K562 (cell line): ENCODE results near the gene LACTB. TPM values are rescaled to one million over a fixed set of nuclear protein-coding genes. Genes with fewer than 3 reads are reported as not detected.

Experiments
- CHCHD3 ChIP-seq: fragments of 250-450 bp; sonication (Bioruptor Pico); IDR thresholded peaks from 2 replicates; pipeline ENCODE4 v2.1.2; 2022; ENCODE audit warnings: mild to moderate bottlenecking
- E2F8 ChIP-seq: fragments of 450-650 bp; IDR thresholded peaks from 2 replicates; pipeline ENCODE4 v1.7.1; 2018; ENCODE audit warnings: mild to moderate bottlenecking, low read depth; ENCODE audit not compliant: partially characterized antibody
- ERF ChIP-seq: fragments of 450-650 bp; formaldehyde crosslinking; IDR thresholded peaks from 2 replicates; pipeline ENCODE4 v1.4.0; 2020; ENCODE audit warnings: mild to moderate bottlenecking, mixed read lengths
- FOS ChIP-seq: IDR thresholded peaks from 3 replicates; pipeline ENCODE4 v1.6.1; 2011; ENCODE audit not compliant: insufficient read length; ENCODE audit errors: extremely low read depth
- HLTF ChIP-seq: fragments of 450-650 bp; IDR thresholded peaks from 2 replicates; pipeline ENCODE4 v1.6.1; 2016
- JUN ChIP-seq, 2 experiments: sonication (generic) in 1 of 2; formaldehyde crosslinking in 1 of 2; IDR thresholded peaks; 2 replicates each; pipeline versions ENCODE4 v1.6.1 to v1.8.0; 2012 to 2022; ENCODE audit warnings: borderline replicate concordance in 2 of 2, mild to moderate bottlenecking in 2 of 2, improper control_type of control experiment in 1 of 2, low read depth in 1 of 2, low read length in 1 of 2, missing genetic modification reagents in 1 of 2
- KAT2B ChIP-seq: IDR thresholded peaks from one replicate; pipeline ENCODE4 v1.6.1; 2012; ENCODE audit warnings: low read depth, mild to moderate bottlenecking, control low read depth, inconsistent platforms, low read length, moderate library complexity
- KLF6 ChIP-seq: fragments of 250-450 bp; sonication (Bioruptor Pico); IDR thresholded peaks from 2 replicates; pipeline ENCODE4 v1.4.0; 2020; ENCODE audit warnings: mild to moderate bottlenecking, moderate library complexity, borderline replicate concordance
- MYNN ChIP-seq, 2 experiments: sonication (generic); formaldehyde crosslinking in 1 of 2; IDR thresholded peaks; 2 replicates each; pipeline versions ENCODE4 v1.5.0 to v1.6.1; 2016 to 2020; ENCODE audit warnings: antibody characterized with exemption in 1 of 2, missing genetic modification reagents in 1 of 2
- NONO ChIP-seq, 2 experiments: fragments of 200-400 bp in 1 of 2; fragments of 450-650 bp in 1 of 2; formaldehyde crosslinking in 1 of 2; IDR thresholded peaks; 2 replicates each; pipeline ENCODE4 v1.6.1; 2017; ENCODE audit warnings: low read depth in 2 of 2, mild to moderate bottlenecking in 2 of 2, moderate library complexity in 2 of 2, low read length in 1 of 2
- RBM14 ChIP-seq: fragments of 200-400 bp; formaldehyde crosslinking; IDR thresholded peaks from 2 replicates; pipeline ENCODE4 v1.6.1; 2018; ENCODE audit warnings: low read depth, mild to moderate bottlenecking, low read length, moderate library complexity, borderline replicate concordance; ENCODE audit not compliant: insufficient read depth
- SOX6 ChIP-seq: fragments of 450-650 bp; IDR thresholded peaks from 2 replicates; pipeline ENCODE4 v1.6.1; 2014; ENCODE audit warnings: mild to moderate bottlenecking
- TCF15 ChIP-seq: fragments of 250-450 bp; sonication (Bioruptor Pico); IDR thresholded peaks from 2 replicates; pipeline ENCODE4 v1.8.0; 2022; ENCODE audit warnings: moderate library complexity, mild to moderate bottlenecking, inconsistent platforms
- USF2 ChIP-seq: sonication (generic); formaldehyde crosslinking; IDR thresholded peaks from 2 replicates; pipeline ENCODE4 v1.5.0; 2020; ENCODE audit warnings: missing genetic modification reagents
- YBX1 ChIP-seq: fragments of 450-650 bp; IDR thresholded peaks from 2 replicates; pipeline ENCODE4 v1.7.1; 2016; ENCODE audit warnings: mild to moderate bottlenecking
- ZKSCAN1 ChIP-seq: fragments of 150-350 bp; IDR thresholded peaks from 2 replicates; pipeline ENCODE4 v1.6.1; 2016; ENCODE audit warnings: low read depth, low read length
- ZKSCAN8 ChIP-seq: fragments of 200-800 bp; sonication (Bioruptor generic); IDR thresholded peaks from 2 replicates; pipeline ENCODE4 v1.6.1; 2016; ENCODE audit warnings: missing genetic modification characterization, missing compliant biosample characterization
- ZMIZ1 ChIP-seq, 2 experiments: fragments of 150-350 bp in 1 of 2; IDR thresholded peaks; 2 replicates each; pipeline ENCODE4 v1.6.1; 2012 to 2016; ENCODE audit warnings: low read depth in 2 of 2, low read length in 2 of 2, mild to moderate bottlenecking in 1 of 2, moderate library complexity in 1 of 2
- ZNF274 ChIP-seq: IDR thresholded peaks from 2 replicates; pipeline ENCODE4 v1.6.1; 2011; ENCODE audit warnings: low read depth, mild to moderate bottlenecking, low read length, moderate library complexity, borderline replicate concordance
- ZNF282 ChIP-seq: sonication (generic); formaldehyde crosslinking; IDR thresholded peaks from 2 replicates; pipeline ENCODE4 v1.8.1; 2023; ENCODE audit warnings: missing genetic modification reagents
- polyA plus RNA-seq, 8 experiments: library from polyadenylated mRNA; depleted of rRNA in 4 of 8; stranded (reverse) in 5 of 8; unstranded in 3 of 8; fragments of >200 nt; fragmentation: Nextera tagmentation in 2 of 8; fragmentation: Illumina TruSeq in 1 of 8; extraction: Ambion mirVana in 2 of 8; extraction: Trizol in 1 of 8; gene quantifications; 2 replicates each; pipeline versions ENCODE4 v1.2.1 to v1.2.3, GENCODE V29; 2011 to 2014; ENCODE audit warnings: inconsistent platforms in 1 of 8, missing spikeins in 1 of 8
- total RNA-seq, 7 experiments: library from RNA; depleted of rRNA in 6 of 7; stranded (reverse); fragments of >200 nt in 6 of 7; fragmentation: Illumina TruSeq in 2 of 7; extraction: Trizol in 2 of 7; gene quantifications; 2 replicates each; pipeline versions ENCODE4 v1.2.1 to v1.2.3, GENCODE V29; 2011 to 2021; ENCODE audit warnings: low replicate concordance in 1 of 7

The LACTB gene
- total and polyA plus RNA-seq, 9 of the 15 experiments (the other 6 are each of a cell fraction or from before 2014, with no cell fraction given): 3.1 to 15.5 (median 9.8) TPM

GRCh38 chr15:63157118-63157843, 35.6 kb downstream of the LACTB start, which contains the start of gene RPS27L (continued):
- no peak for TF ChIP-seq ZNF274
- no peak for TF ChIP-seq MYNN (IDR thresholded peaks at IDR 0.05)
- TF ChIP-seq MYNN (CRISPR knock-in tag; IDR thresholded peaks at IDR 0.05): no peak
- no peak for TF ChIP-seq ZKSCAN1
- no peak for TF ChIP-seq ERF (CRISPR knock-in tag)
- no peak for TF ChIP-seq FOS
- TF ChIP-seq ZKSCAN8 (CRISPR knock-in tag): no peak; the same call in 1 of the 2 replicates
- no peak for TF ChIP-seq KAT2B
- no peak; the same call in 1 of the 2 replicates for TF ChIP-seq JUN (IDR thresholded peaks at IDR 0.05; ENCODE audit: borderline replicate concordance, low read depth, low read length)
- TF ChIP-seq JUN (CRISPR knock-in tag; IDR thresholded peaks at IDR 0.05; ENCODE audit: borderline replicate concordance): no peak
- 0 out of 2 replicates have a peak, but pooled peaks have one; percentile 23 for TF ChIP-seq TCF15 (CRISPR knock-in tag)
- no peak; a peak in 2 of 4 replicates for TF ChIP-seq NONO (IDR thresholded peaks at IDR 0.05; ENCODE audit: low read depth in 2 of 2, low read length in 1 of 2)
- TF ChIP-seq YBX1: no peak
- TF ChIP-seq USF2 (CRISPR knock-in tag): no peak
- TF ChIP-seq RBM14: no peak
- TF ChIP-seq SOX6: peak; percentile 54; the same call in 1 of the 2 replicates
- no peak for TF ChIP-seq ZNF282 (CRISPR knock-in tag)
- 0 out of 4 replicates have a peak, but pooled peaks of 1 of the 2 experiments have one; percentile 47 for TF ChIP-seq ZMIZ1 (IDR thresholded peaks at IDR 0.05; ENCODE audit: low read depth in 2 of 2, low read length in 2 of 2)
- no peak for TF ChIP-seq KLF6 (CRISPR knock-in tag)
- TF ChIP-seq HLTF: no peak
- peak; percentile 65 for TF ChIP-seq E2F8
- TF ChIP-seq CHCHD3: no peak
